DND-41 (cell line): ENCODE results near the gene CSNK1G2.

Source experiments
- ATAC-seq: fragments of 200-7000 bp; cut with Tn5 transposase; 3 replicates; pipeline ENCODE4 v1.9.1; 2021; ENCODE audit warnings: low read depth; ENCODE audit not compliant: insufficient read depth
- DNase-seq: peaks from one replicate; pipeline ENCODE4 v3.0.0-alpha.2; 2020
- H2AFZ ChIP-seq: 2 replicates; pipeline ENCODE4 v1.6.0; 2012; ENCODE audit warnings: low read depth, low read length
- H3K27ac ChIP-seq: 2 replicates; pipeline ENCODE4 v1.5.1; 2012; ENCODE audit warnings: low read length, inconsistent platforms
- H3K27me3 ChIP-seq: fragments of 200-600 bp; sonication (generic); 2 replicates; pipeline ENCODE4 v1.6.0; 2012; ENCODE audit warnings: low read length, mild to moderate bottlenecking, inconsistent platforms; ENCODE audit not compliant: insufficient read depth, poor library complexity
- H3K36me3 ChIP-seq: 2 replicates; pipeline ENCODE4 v1.5.1; 2012; ENCODE audit warnings: low read length, inconsistent platforms; ENCODE audit not compliant: insufficient read depth
- H3K4me1 ChIP-seq: 2 replicates; pipeline ENCODE4 v1.5.1; 2012; ENCODE audit warnings: mild to moderate bottlenecking, low read length; ENCODE audit not compliant: insufficient read depth
- H3K4me2 ChIP-seq: 2 replicates; pipeline ENCODE4 v1.6.0; 2012; ENCODE audit warnings: mild to moderate bottlenecking, moderate library complexity, low read length, inconsistent platforms; ENCODE audit not compliant: insufficient read depth
- H3K4me3 ChIP-seq, 2 experiments: fragments of 200-600 bp in 1 of 2; shearing (Covaris generic) in 1 of 2; 2 replicates each; pipeline ENCODE4 v1.5.1; 2012 to 2016; ENCODE audit warnings: inconsistent platforms in 2 of 2, low read length in 2 of 2, mild to moderate bottlenecking in 2 of 2, low read depth in 1 of 2, moderate library complexity in 1 of 2
- H3K79me2 ChIP-seq: 2 replicates; pipeline ENCODE4 v1.6.0; 2012; ENCODE audit warnings: low read length, inconsistent platforms; ENCODE audit not compliant: insufficient read depth
- H3K9ac ChIP-seq: 2 replicates; pipeline ENCODE4 v1.6.0; 2012; ENCODE audit warnings: low read depth, mild to moderate bottlenecking, inconsistent platforms, low read length, moderate library complexity
- H3K9me3 ChIP-seq: 2 replicates; pipeline ENCODE4 v1.5.1; 2012; ENCODE audit warnings: low read length, moderate library complexity, mild to moderate bottlenecking, inconsistent platforms; ENCODE audit not compliant: insufficient read depth, severe bottlenecking
- H4K20me1 ChIP-seq: 2 replicates; pipeline ENCODE4 v1.6.0; 2012; ENCODE audit warnings: low read length; ENCODE audit not compliant: insufficient read depth
- CTCF ChIP-seq: IDR thresholded peaks from 2 replicates; pipeline ENCODE4 v1.5.1; 2012; ENCODE audit warnings: borderline replicate concordance, low read length, moderate library complexity, mild to moderate bottlenecking; ENCODE audit not compliant: poor library complexity, severe bottlenecking; ENCODE audit errors: extremely low read depth
- EZH2 ChIP-seq: IDR thresholded peaks from 3 replicates; pipeline ENCODE4 v1.6.1; 2012; ENCODE audit warnings: borderline replicate concordance, low read depth, mild to moderate bottlenecking, moderate library complexity, low read length, inconsistent platforms; ENCODE audit not compliant: severe bottlenecking

The CSNK1G2 gene

GRCh38 chr19:1956122-1956494 lies 15.1 kb downstream of the CSNK1G2 start:
- ATAC-seq (no peak), DNase-seq (no peak)
- Histone ChIP-seq H3K27me3 (no peaks in the 10 kb centered on the region), H4K20me1 (peaks cover 86% of the 10 kb centered on the region), H3K4me3 (no peak overlapping the region), H3K9ac (no peak overlapping the region), H3K4me2 (no peak overlapping the region), H3K4me1 (no peaks in the 10 kb centered on the region), H3K79me2 (peaks cover 94% of the 10 kb centered on the region), H2AFZ (no peak overlapping the region), H3K9me3 (no peaks in the 10 kb centered on the region), H3K36me3 (peaks cover 57% of the 10 kb centered on the region), H3K27ac (no peak overlapping the region)
- TF ChIP-seq CTCF, result no peak
- TF ChIP-seq EZH2, result no peak

- H3K27ac ChIP-seq, result no peak overlapping the region
- no peaks in the 10 kb centered on the region for H3K4me1 ChIP-seq
- H2AFZ ChIP-seq, result no peak overlapping the region
- peaks cover 96% of the 10 kb centered on the region for H3K79me2 ChIP-seq
- peaks cover 64% of the 10 kb centered on the region for H3K36me3 ChIP-seq
- ATAC-seq (no peak), DNase-seq (no peak)
- no peak overlapping the region for H3K9ac ChIP-seq
- H3K9me3 ChIP-seq, result no peaks in the 10 kb centered on the region
- H4K20me1 ChIP-seq, result peaks cover 90% of the 10 kb centered on the region
- no peak overlapping the region for H3K4me3 ChIP-seq
- no peak for TF ChIP-seq EZH2
- no peak for TF ChIP-seq CTCF
- H3K4me2 ChIP-seq, result no peak overlapping the region
- H3K27me3 ChIP-seq, result no peaks in the 10 kb centered on the region
These were observed 16.0 kb downstream of the CSNK1G2 start for GRCh38 chr19:1956868-1957492.

- Histone ChIP-seq H3K9ac (no peak overlapping the region), H3K4me2 (no peak overlapping the region), H4K20me1 (peaks cover 89% of the 10 kb centered on the region), H3K4me3 (no peak overlapping the region), H3K27me3 (no peaks in the 10 kb centered on the region), H3K36me3 (peaks cover 64% of the 10 kb centered on the region), H3K27ac (no peak overlapping the region), H2AFZ (no peak overlapping the region), H3K9me3 (no peaks in the 10 kb centered on the region), H3K4me1 (no peaks in the 10 kb centered on the region), H3K79me2 (peaks cover 96% of the 10 kb centered on the region)
- DNase-seq, result no peak
- peak; percentile 20; the same call in 1 of the 3 replicates for ATAC-seq
- TF ChIP-seq EZH2 (no peak), CTCF (no peak)
These were observed 16.7 kb downstream of the CSNK1G2 start for GRCh38 chr19:1957562-1958248.
